PC-9 (cell line): ENCODE measurements around the gene OSBPL10.

Experiments used
- EZH2 ChIP-seq: fragments of 200-600 bp; sonication (generic); IDR thresholded peaks from 2 replicates; pipeline ENCODE4 v1.8.0; 2017; ENCODE audit warnings: antibody characterized with exemption, low read depth
- TF ChIP-seq, protein P1 (sequence below): fragments of 200-600 bp; sonication (generic); conservative IDR thresholded peaks from 2 replicates; pipeline ENCODE4 v1.6.1; 2017; ENCODE audit warnings: mixed run types, antibody characterized with exemption, mild to moderate bottlenecking, moderate library complexity

DNA sequence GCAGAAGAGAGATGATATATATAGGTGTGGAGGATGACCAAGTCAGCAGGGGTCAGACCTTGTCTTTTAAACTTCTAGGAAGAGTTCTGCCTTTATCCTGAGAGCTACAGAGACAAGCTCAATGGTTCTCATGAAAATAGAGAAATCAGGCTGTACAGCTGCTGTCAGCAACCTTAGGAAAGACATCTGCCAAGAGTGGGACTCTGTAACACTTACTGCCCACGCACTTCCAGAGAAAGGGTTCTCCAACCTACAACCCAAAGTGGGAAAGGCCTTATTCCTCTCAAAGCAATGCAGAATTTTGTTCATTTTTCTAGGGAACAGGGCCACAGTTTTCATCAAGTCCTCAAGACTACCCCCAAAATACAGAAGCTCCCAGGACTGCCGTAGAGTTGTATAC is 309.6 kb downstream of the OSBPL10 start:
- TF ChIP-seq, protein P1, sequence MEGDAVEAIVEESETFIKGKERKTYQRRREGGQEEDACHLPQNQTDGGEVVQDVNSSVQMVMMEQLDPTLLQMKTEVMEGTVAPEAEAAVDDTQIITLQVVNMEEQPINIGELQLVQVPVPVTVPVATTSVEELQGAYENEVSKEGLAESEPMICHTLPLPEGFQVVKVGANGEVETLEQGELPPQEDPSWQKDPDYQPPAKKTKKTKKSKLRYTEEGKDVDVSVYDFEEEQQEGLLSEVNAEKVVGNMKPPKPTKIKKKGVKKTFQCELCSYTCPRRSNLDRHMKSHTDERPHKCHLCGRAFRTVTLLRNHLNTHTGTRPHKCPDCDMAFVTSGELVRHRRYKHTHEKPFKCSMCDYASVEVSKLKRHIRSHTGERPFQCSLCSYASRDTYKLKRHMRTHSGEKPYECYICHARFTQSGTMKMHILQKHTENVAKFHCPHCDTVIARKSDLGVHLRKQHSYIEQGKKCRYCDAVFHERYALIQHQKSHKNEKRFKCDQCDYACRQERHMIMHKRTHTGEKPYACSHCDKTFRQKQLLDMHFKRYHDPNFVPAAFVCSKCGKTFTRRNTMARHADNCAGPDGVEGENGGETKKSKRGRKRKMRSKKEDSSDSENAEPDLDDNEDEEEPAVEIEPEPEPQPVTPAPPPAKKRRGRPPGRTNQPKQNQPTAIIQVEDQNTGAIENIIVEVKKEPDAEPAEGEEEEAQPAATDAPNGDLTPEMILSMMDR = no peak
- TF ChIP-seq EZH2 = no peak
